Activated naive CD4-positive, alpha-beta T cell treated with anti-CD3 and anti-CD28 coated beads, Interleukin-2, amount 10 ng/mL, durations not matched to agents 7 days and 5 days (primary cell): ENCODE measurements around the gene ARHGEF28.

Experiments used
- CTCF ChIA-PET: fragments of 350-600 bp; sonication (Branson Sonifier 250); formaldehyde crosslinking; loops from one replicate; lab custom pipeline; 2021; ENCODE audit warnings: antibody characterized with exemption; lab: Charles Lee
- DNase-seq: peaks from one replicate; pipeline ENCODE4 v3.0.0-alpha.2; 2020
- H3K27ac Mint-ChIP-seq: one replicate; pipeline ENCODE4 v1.8.0; 2021; ENCODE audit warnings: mild to moderate bottlenecking, moderate library complexity, mixed read lengths
- H3K27me3 Mint-ChIP-seq: one replicate; pipeline ENCODE4 v1.8.0; 2021; ENCODE audit warnings: mild to moderate bottlenecking, mixed read lengths
- H3K36me3 Mint-ChIP-seq: one replicate; pipeline ENCODE4 v1.8.0; 2021; ENCODE audit warnings: mixed read lengths
- H3K4me1 Mint-ChIP-seq: one replicate; pipeline ENCODE4 v1.8.0; 2021; ENCODE audit warnings: mixed read lengths
- H3K4me3 Mint-ChIP-seq: one replicate; pipeline ENCODE4 v1.8.0; 2021; ENCODE audit warnings: mild to moderate bottlenecking, moderate library complexity, mixed read lengths
- H3K9me3 Mint-ChIP-seq: one replicate; pipeline ENCODE4 v1.8.0; 2021; ENCODE audit warnings: mixed read lengths

ARHGEF28 gene

GRCh38 chr5:73831066-73831465, 205.1 kb downstream of the ARHGEF28 start:
- CTCF ChIA-PET = no interaction called here
- DNase-seq = no peak
- Mint-ChIP-seq H3K36me3 (no peaks in the 10 kb centered on the region), H3K4me1 (no peaks in the 10 kb centered on the region), H3K27ac (no peak overlapping the region), H3K27me3 (peaks cover 5% of the 10 kb centered on the region), H3K9me3 (no peaks in the 10 kb centered on the region), H3K4me3 (no peak overlapping the region)

- CTCF ChIA-PET = no interaction called here
- Mint-ChIP-seq H3K4me1 (no peaks in the 10 kb centered on the region), H3K4me3 (no peak overlapping the region), H3K27ac (no peak overlapping the region), H3K9me3 (no peaks in the 10 kb centered on the region), H3K27me3 (no peaks in the 10 kb centered on the region), H3K36me3 (no peaks in the 10 kb centered on the region)
- DNase-seq = no peak
These were observed 208.7 kb downstream of the ARHGEF28 start for GRCh38 chr5:73834693-73835092.

- no peak overlapping the region for H3K4me3 Mint-ChIP-seq
- no peak overlapping the region for H3K27ac Mint-ChIP-seq
- CTCF ChIA-PET = no interaction called here
- no peaks in the 10 kb centered on the region for H3K4me1 Mint-ChIP-seq
- H3K9me3 Mint-ChIP-seq = no peaks in the 10 kb centered on the region
- no peaks in the 10 kb centered on the region for H3K27me3 Mint-ChIP-seq
- DNase-seq = no peak
- no peaks in the 10 kb centered on the region for H3K36me3 Mint-ChIP-seq
These were observed 209.7 kb downstream of the ARHGEF28 start for GRCh38 chr5:73835726-73836125.

GRCh38 chr5:73836607-73837006, 210.6 kb downstream of the ARHGEF28 start:
- Mint-ChIP-seq H3K27me3 (no peaks in the 10 kb centered on the region), H3K4me3 (no peak overlapping the region), H3K36me3 (no peaks in the 10 kb centered on the region), H3K27ac (no peak overlapping the region), H3K4me1 (no peaks in the 10 kb centered on the region), H3K9me3 (no peaks in the 10 kb centered on the region)
- CTCF ChIA-PET = no interaction called here
- no peak for DNase-seq

GRCh38 chr5:73838901-73839300, 212.9 kb downstream of the ARHGEF28 start:
- Mint-ChIP-seq H3K9me3 (no peaks in the 10 kb centered on the region), H3K27me3 (peaks cover 3% of the 10 kb centered on the region), H3K36me3 (no peaks in the 10 kb centered on the region), H3K4me3 (no peak overlapping the region), H3K27ac (no peak overlapping the region), H3K4me1 (no peaks in the 10 kb centered on the region)
- CTCF ChIA-PET = no interaction called here
- no peak for DNase-seq

GRCh38 chr5:73841641-73842040, 215.6 kb downstream of the ARHGEF28 start:
- no peaks in the 10 kb centered on the region for H3K4me1 Mint-ChIP-seq
- H3K27me3 Mint-ChIP-seq = peaks cover 3% of the 10 kb centered on the region
- no peaks in the 10 kb centered on the region for H3K36me3 Mint-ChIP-seq
- no peak for DNase-seq
- CTCF ChIA-PET = no interaction called here
- H3K9me3 Mint-ChIP-seq = no peaks in the 10 kb centered on the region
- no peak overlapping the region for H3K27ac Mint-ChIP-seq
- no peak overlapping the region for H3K4me3 Mint-ChIP-seq

- no peaks in the 10 kb centered on the region for H3K4me1 Mint-ChIP-seq
- no peak for DNase-seq
- no peaks in the 10 kb centered on the region for H3K36me3 Mint-ChIP-seq
- no peaks in the 10 kb centered on the region for H3K9me3 Mint-ChIP-seq
- CTCF ChIA-PET = no interaction called here
- no peak overlapping the region for H3K27ac Mint-ChIP-seq
- no peak overlapping the region for H3K4me3 Mint-ChIP-seq
- H3K27me3 Mint-ChIP-seq = peaks cover 3% of the 10 kb centered on the region
These were observed 218.2 kb downstream of the ARHGEF28 start for GRCh38 chr5:73844165-73844564.

- Mint-ChIP-seq H3K4me1 (no peaks in the 10 kb centered on the region), H3K27ac (no peak overlapping the region), H3K4me3 (no peak overlapping the region), H3K36me3 (no peaks in the 10 kb centered on the region), H3K27me3 (peaks cover 9% of the 10 kb centered on the region), H3K9me3 (no peaks in the 10 kb centered on the region)
- CTCF ChIA-PET = no interaction called here
- DNase-seq = no peak
These were observed 225.6 kb downstream of the ARHGEF28 start for GRCh38 chr5:73851471-73852181.

- Mint-ChIP-seq H3K4me1 (no peaks in the 10 kb centered on the region), H3K36me3 (no peaks in the 10 kb centered on the region), H3K27ac (no peak overlapping the region), H3K9me3 (no peaks in the 10 kb centered on the region), H3K27me3 (peaks cover 9% of the 10 kb centered on the region), H3K4me3 (no peak overlapping the region)
- CTCF ChIA-PET = no interaction called here
- no peak for DNase-seq
These were observed 227.1 kb downstream of the ARHGEF28 start for GRCh38 chr5:73853091-73853490.

- peaks cover 10% of the 10 kb centered on the region for H3K27me3 Mint-ChIP-seq
- CTCF ChIA-PET = no interaction called here
- H3K4me1 Mint-ChIP-seq = no peaks in the 10 kb centered on the region
- no peaks in the 10 kb centered on the region for H3K36me3 Mint-ChIP-seq
- H3K27ac Mint-ChIP-seq = no peak overlapping the region
- no peak for DNase-seq
- H3K9me3 Mint-ChIP-seq = no peaks in the 10 kb centered on the region
- H3K4me3 Mint-ChIP-seq = no peak overlapping the region
These were observed 231.0 kb downstream of the ARHGEF28 start for GRCh38 chr5:73856997-73857396.

- Mint-ChIP-seq H3K27me3 (peaks cover 9% of the 10 kb centered on the region), H3K27ac (no peak overlapping the region), H3K4me3 (no peak overlapping the region), H3K36me3 (no peaks in the 10 kb centered on the region), H3K9me3 (no peaks in the 10 kb centered on the region), H3K4me1 (no peaks in the 10 kb centered on the region)
- no peak for DNase-seq
- CTCF ChIA-PET = no interaction called here
These were observed 231.4 kb downstream of the ARHGEF28 start for GRCh38 chr5:73857446-73857845.

GRCh38 chr5:73858054-73858453, 232.1 kb downstream of the ARHGEF28 start:
- H3K27ac Mint-ChIP-seq = no peak overlapping the region
- no peaks in the 10 kb centered on the region for H3K4me1 Mint-ChIP-seq
- no peak overlapping the region for H3K4me3 Mint-ChIP-seq
- H3K9me3 Mint-ChIP-seq = no peaks in the 10 kb centered on the region
- peaks cover 9% of the 10 kb centered on the region for H3K27me3 Mint-ChIP-seq
- CTCF ChIA-PET = no interaction called here
- no peak for DNase-seq
- no peaks in the 10 kb centered on the region for H3K36me3 Mint-ChIP-seq

GRCh38 chr5:73858776-73859175, 232.8 kb downstream of the ARHGEF28 start:
- H3K36me3 Mint-ChIP-seq = no peaks in the 10 kb centered on the region
- H3K4me1 Mint-ChIP-seq = no peaks in the 10 kb centered on the region
- DNase-seq = no peak
- H3K9me3 Mint-ChIP-seq = no peaks in the 10 kb centered on the region
- CTCF ChIA-PET = no interaction called here
- no peak overlapping the region for H3K4me3 Mint-ChIP-seq
- no peak overlapping the region for H3K27ac Mint-ChIP-seq
- peaks cover 15% of the 10 kb centered on the region for H3K27me3 Mint-ChIP-seq

GRCh38 chr5:73859696-73860095, 233.7 kb downstream of the ARHGEF28 start:
- no peaks in the 10 kb centered on the region for H3K9me3 Mint-ChIP-seq
- peaks cover 13% of the 10 kb centered on the region for H3K27me3 Mint-ChIP-seq
- H3K4me3 Mint-ChIP-seq = no peak overlapping the region
- no peak for DNase-seq
- no peak overlapping the region for H3K27ac Mint-ChIP-seq
- CTCF ChIA-PET = no interaction called here
- no peaks in the 10 kb centered on the region for H3K36me3 Mint-ChIP-seq
- no peaks in the 10 kb centered on the region for H3K4me1 Mint-ChIP-seq

- no peak for DNase-seq
- peaks cover 13% of the 10 kb centered on the region for H3K27me3 Mint-ChIP-seq
- H3K4me1 Mint-ChIP-seq = no peaks in the 10 kb centered on the region
- no peak overlapping the region for H3K4me3 Mint-ChIP-seq
- CTCF ChIA-PET = no interaction called here
- H3K9me3 Mint-ChIP-seq = no peaks in the 10 kb centered on the region
- H3K36me3 Mint-ChIP-seq = no peaks in the 10 kb centered on the region
- no peak overlapping the region for H3K27ac Mint-ChIP-seq
These were observed 235.5 kb downstream of the ARHGEF28 start for GRCh38 chr5:73861313-73861988.
